ENCODE measurements around the gene AGBL4. TPM values are rescaled to one million over a fixed set of nuclear protein-coding genes. Genes with fewer than 3 reads are reported as not detected.

The AGBL4 gene
- total RNA-seq, 1 experiment from 2014 or later, result not detected

GRCh38 chr1:48744032-48744431 is 1279.7 kb downstream of the AGBL4 start:
- Histone ChIP-seq H3K27me3 (ENCODE audit: insufficient read depth, low read length) (peaks cover 24% of the 10 kb centered on the region), H3K79me2 (ENCODE audit: insufficient read depth, low read length) (no peaks in the 10 kb centered on the region), H3K9ac (ENCODE audit: low read length) (no peak overlapping the region), H4K20me1 (ENCODE audit: insufficient read depth) (no peaks in the 10 kb centered on the region), H3K4me2 (ENCODE audit: low read length) (no peak overlapping the region), H2AFZ (ENCODE audit: low read depth, low read length, poor library complexity, severe bottlenecking) (no peak overlapping the region), H3K36me3 (ENCODE audit: control insufficient read depth in 1 of 2, insufficient read depth in 2 of 2, low read length in 2 of 2) (no peaks in the 10 kb centered on the region), H3K9me2 (ENCODE audit: insufficient read depth) (no peaks in the 10 kb centered on the region), H3K4me1 (ENCODE audit: control insufficient read depth in 1 of 2, insufficient read depth in 2 of 2, low read length in 2 of 2) (no peaks in the 10 kb centered on the region), H3K27ac (ENCODE audit: low read depth, low read length) (no peak overlapping the region), H3K4me3 (replicated peaks in 1 of 2; ENCODE audit: low read depth in 1 of 2, low read length in 2 of 2) (no peak overlapping the region), H3K9me3 (ENCODE audit: control insufficient read depth in 1 of 2, insufficient read depth in 1 of 2, low read depth in 1 of 2, low read length in 2 of 2) (no peaks in the 10 kb centered on the region)
- intact Hi-C loops (cut with micrococcal nuclease), result no loop called here
- DNase-seq (ENCODE audit: low read depth, low spot score) (no peak), ATAC-seq (no peak)
- ChIA-PET RAD21 (ENCODE audit: low non-redundant PET in 1 of 2, low total read pairs in 2 of 2, uncharacterized antibody in 2 of 2, unreplicated experiment in 2 of 2) (no interaction called here), CTCF (no interaction called here), POLR2A (no interaction called here)
- BruUV-seq (replicated peaks), result no TSS peak
- no peak for TF ChIP-seq JUND (IDR thresholded peaks at IDR 0.05)
- TF ChIP-seq CEBPB (IDR thresholded peaks at IDR 0.05; ENCODE audit: low read depth), result no peak
- TF ChIP-seq SP1 (IDR thresholded peaks at IDR 0.05; ENCODE audit: low read depth), result no peak
- no peak for TF ChIP-seq SRF (IDR thresholded peaks at IDR 0.05; ENCODE audit: low read depth)
- no peak for TF ChIP-seq ELF1 (IDR thresholded peaks at IDR 0.05; ENCODE audit: borderline replicate concordance, low read depth)
- TF ChIP-seq EZH2phosphoT487 (IDR thresholded peaks at IDR 0.05; ENCODE audit: borderline replicate concordance), result no peak
- TF ChIP-seq MAX (IDR thresholded peaks at IDR 0.05), result no peak

GRCh38 chr1:48743480-48743879 is 1280.3 kb downstream of the AGBL4 start:
- TF ChIP-seq SRF (IDR thresholded peaks at IDR 0.05; ENCODE audit: low read depth), result no peak
- TF ChIP-seq EZH2 (IDR thresholded peaks at IDR 0.05), result no peak
- no peak for TF ChIP-seq FOSL1 (IDR thresholded peaks at IDR 0.05; ENCODE audit: low read depth)
- no peak for TF ChIP-seq EGR1 (IDR thresholded peaks at IDR 0.05; ENCODE audit: low read depth)
- TF ChIP-seq YY1 (IDR thresholded peaks at IDR 0.05; ENCODE audit: extremely low read depth, insufficient replicate concordance, low read depth, low read length), result no peak
- no peak for TF ChIP-seq SP1 (IDR thresholded peaks at IDR 0.05; ENCODE audit: low read depth)
- no peak for TF ChIP-seq POLR2A (IDR thresholded peaks at IDR 0.05; ENCODE audit: borderline replicate concordance, extremely low read depth, insufficient read depth, insufficient read length)
- no peak for TF ChIP-seq ATF3 (IDR thresholded peaks at IDR 0.05)
- no peak for TF ChIP-seq CTCF (IDR thresholded peaks at IDR 0.05 in 2 of 3, conservative IDR thresholded peaks at IDR 0.05 in 1 of 3; ENCODE audit: borderline replicate concordance in 1 of 3, insufficient read depth in 1 of 3, low read depth in 2 of 3, low read length in 2 of 3)
- H3K4me1 ChIP-seq (ENCODE audit: control insufficient read depth in 1 of 2, insufficient read depth in 2 of 2, low read length in 2 of 2), result no peaks in the 10 kb centered on the region
- no peaks in the 10 kb centered on the region for H3K9me3 ChIP-seq (ENCODE audit: control insufficient read depth in 1 of 2, insufficient read depth in 1 of 2, low read depth in 1 of 2, low read length in 2 of 2)
- H2AFZ ChIP-seq (ENCODE audit: low read depth, low read length, poor library complexity, severe bottlenecking), result no peak overlapping the region
- BruUV-seq (replicated peaks), result no TSS peak
- H3K79me2 ChIP-seq (ENCODE audit: insufficient read depth, low read length), result no peaks in the 10 kb centered on the region
- H3K9me2 ChIP-seq (ENCODE audit: insufficient read depth), result no peaks in the 10 kb centered on the region
- peaks cover 22% of the 10 kb centered on the region for H3K27me3 ChIP-seq (ENCODE audit: insufficient read depth, low read length)
- DNase-seq (ENCODE audit: low read depth, low spot score) (no peak), ATAC-seq (no peak)
- intact Hi-C loops (cut with micrococcal nuclease), result no loop called here
- H3K4me2 ChIP-seq (ENCODE audit: low read length), result no peak overlapping the region
- no peaks in the 10 kb centered on the region for H4K20me1 ChIP-seq (ENCODE audit: insufficient read depth)
- H3K27ac ChIP-seq (ENCODE audit: low read depth, low read length), result no peak overlapping the region
- no peak overlapping the region for H3K9ac ChIP-seq (ENCODE audit: low read length)
- ChIA-PET POLR2A (no interaction called here), CTCF (no interaction called here), RAD21 (ENCODE audit: low non-redundant PET in 1 of 2, low total read pairs in 2 of 2, uncharacterized antibody in 2 of 2, unreplicated experiment in 2 of 2) (no interaction called here)
- H3K36me3 ChIP-seq (ENCODE audit: control insufficient read depth in 1 of 2, insufficient read depth in 2 of 2, low read length in 2 of 2), result no peaks in the 10 kb centered on the region
- H3K4me3 ChIP-seq (replicated peaks in 1 of 2; ENCODE audit: low read depth in 1 of 2, low read length in 2 of 2), result no peak overlapping the region

All from HCT116 (cell line).